Urinary bladder (tissue), 4 donors: ENCODE data around the gene CSTB. TPM values are rescaled to one million over a fixed set of nuclear protein-coding genes. Genes with fewer than 3 reads are reported as not detected.

Experiments
- DNase-seq: peaks from one replicate; pipeline ENCODE4 v3.0.0-alpha.2; 2015; ENCODE audit errors: extremely low spot score
- H3K27ac ChIP-seq: one replicate; pipeline ENCODE4 v1.5.1; 2013; ENCODE audit warnings: low read depth, mild to moderate bottlenecking, moderate library complexity
- H3K36me3 ChIP-seq: one replicate; pipeline ENCODE4 v1.6.1; 2013; ENCODE audit warnings: mild to moderate bottlenecking, moderate library complexity; ENCODE audit not compliant: insufficient read depth
- H3K4me1 ChIP-seq: one replicate; pipeline ENCODE4 v1.6.1; 2013; ENCODE audit warnings: mild to moderate bottlenecking, moderate library complexity; ENCODE audit not compliant: insufficient read depth
- H3K4me3 ChIP-seq: one replicate; pipeline ENCODE4 v1.5.1; 2013; ENCODE audit warnings: low read depth, low read length
- WGBS: extraction: QIAGEN DNeasy Blood & Tissue Kit; methylation state at CpG from one replicate; pipeline ENCODE4 v1.1.7; 2013; 5-methylcytosine and 5-hydroxymethylcytosine counted together
- polyA plus RNA-seq: library from polyadenylated mRNA; stranded (reverse); fragments of 200-250 nt; gene quantifications from one replicate; pipeline ENCODE4 v1.2.3, GENCODE V29; 2013
- total RNA-seq: library from RNA; depleted of rRNA; stranded (reverse); fragments of >200 nt; gene quantifications from one replicate; pipeline ENCODE4 v1.2.3, GENCODE V29; 2014
- donor health status: healthy with polysubstance abuse.
- donor health status: healthy.

CSTB gene
- total and polyA plus RNA-seq, 2 donors, result 11.0 to 91.8 TPM

DNA sequence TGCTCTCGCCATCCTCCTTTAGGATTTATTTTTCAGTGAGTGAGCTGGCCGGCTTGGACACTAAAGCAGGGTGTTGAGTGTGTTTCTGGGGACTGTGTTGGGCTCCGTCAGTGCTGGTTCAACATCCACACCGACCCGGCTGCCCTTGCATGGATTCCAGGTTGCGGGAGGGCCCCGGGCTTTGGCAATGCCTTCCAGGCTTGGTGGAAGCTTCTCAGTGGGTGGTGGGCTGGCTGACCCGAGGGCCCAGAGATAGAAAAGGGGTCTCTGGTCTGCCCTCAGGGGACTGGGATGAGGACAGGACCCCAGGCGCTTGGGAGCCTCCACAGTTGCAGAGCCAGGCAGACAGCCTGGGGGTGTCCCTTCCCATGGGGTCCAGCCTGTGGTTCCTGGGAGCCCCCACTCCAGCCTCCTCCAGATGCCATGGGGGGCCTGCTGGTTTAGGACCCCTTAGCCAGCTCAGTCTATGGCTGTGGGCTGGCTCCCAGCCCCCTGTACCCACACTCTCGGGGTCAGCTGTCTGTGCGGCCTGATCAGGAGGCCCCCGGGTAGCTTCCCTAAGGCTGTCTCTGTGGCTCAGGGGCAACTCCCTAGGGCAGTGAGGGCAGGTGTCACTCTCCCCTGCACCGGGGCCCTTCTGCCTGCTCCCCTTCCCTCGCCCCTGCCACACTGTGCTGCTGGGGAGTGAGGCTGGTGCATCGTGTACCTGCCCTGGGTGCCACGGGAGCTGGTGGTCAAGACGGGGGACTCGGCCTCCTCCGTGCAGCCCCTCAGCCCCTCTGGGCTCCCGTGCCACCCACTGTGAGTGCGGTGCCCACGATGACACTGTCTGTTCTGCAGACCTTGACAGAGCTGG is 40.6 kb downstream of the CSTB start:
- Histone ChIP-seq H3K4me3 (no peak overlapping the region), H3K4me1 (no peaks in the 10 kb centered on the region), H3K27ac (no peak overlapping the region), H3K36me3 (no peaks in the 10 kb centered on the region)
- no peak for DNase-seq
- 85% methylated on average over 22 of the region's 22 CpGs for WGBS

- H3K27ac ChIP-seq, result no peak overlapping the region
- H3K4me1 ChIP-seq, result no peaks in the 10 kb centered on the region
- no peak overlapping the region for H3K4me3 ChIP-seq
- no peak for DNase-seq
- no peaks in the 10 kb centered on the region for H3K36me3 ChIP-seq
- 66% methylated on average over 9 of the region's 9 CpGs for WGBS
Observed at GRCh38 chr21:43734928-43735229, 41.2 kb downstream of the CSTB start.

GRCh38 chr21:43734131-43734927 is 41.8 kb downstream of the CSTB start:
- Histone ChIP-seq H3K36me3 (no peaks in the 10 kb centered on the region), H3K4me3 (no peak overlapping the region), H3K4me1 (no peaks in the 10 kb centered on the region), H3K27ac (peak overlapping the region; percentile 27)
- DNase-seq, result no peak
- WGBS, result 71% methylated on average over 25 of the region's 25 CpGs

DNA sequence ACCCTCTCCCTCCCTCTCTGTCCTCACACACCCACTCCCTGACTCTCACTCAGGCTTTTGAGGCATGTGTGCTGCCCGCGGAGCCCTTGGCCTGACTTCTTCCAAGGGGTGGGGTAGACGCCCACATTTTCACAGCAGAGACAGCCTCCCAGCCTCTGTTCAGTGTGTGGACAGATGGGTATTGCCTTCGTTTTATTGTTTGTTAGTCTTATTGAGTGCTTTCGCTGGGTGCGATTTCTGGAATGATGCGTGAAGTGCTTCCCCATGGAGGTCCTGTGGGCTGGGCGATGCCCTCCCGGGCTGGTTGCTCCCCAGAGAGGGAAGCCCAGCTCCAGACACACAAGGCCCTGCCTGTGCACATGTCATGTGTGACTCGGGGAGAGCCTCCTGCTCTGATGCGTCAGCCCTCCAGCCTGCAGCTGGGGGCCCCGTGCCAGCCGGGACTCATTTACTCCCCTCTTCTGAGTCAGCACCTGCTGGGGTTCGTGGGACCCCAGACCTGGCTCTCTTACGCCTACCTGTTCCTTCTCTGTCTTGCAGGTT is 42.5 kb downstream of the CSTB start:
- Histone ChIP-seq H3K4me3 (no peak overlapping the region), H3K36me3 (no peaks in the 10 kb centered on the region), H3K4me1 (no peaks in the 10 kb centered on the region), H3K27ac (peak overlapping the region; percentile 27)
- WGBS, result 65% methylated on average over 15 of the region's 15 CpGs
- DNase-seq, result no peak

DNA sequence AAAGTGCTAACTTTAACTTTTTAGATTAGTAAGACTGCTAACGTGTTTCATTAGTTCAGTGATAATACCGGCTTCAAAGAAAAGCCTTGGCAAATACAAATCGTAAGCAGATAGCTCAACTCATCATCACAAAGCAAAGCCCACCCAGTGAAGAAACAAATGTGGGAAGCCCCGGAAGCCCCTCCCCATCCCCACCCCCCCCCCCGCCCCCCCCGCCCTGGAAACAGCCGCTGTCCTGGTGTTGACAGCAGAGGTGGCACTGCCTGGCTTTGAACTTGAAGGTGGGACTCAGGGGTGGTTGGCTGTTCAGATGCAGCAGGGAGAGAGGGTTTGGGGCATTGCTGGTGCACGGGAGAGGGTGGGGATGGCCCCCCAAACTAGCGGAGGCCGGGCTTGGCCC is 43.0 kb downstream of the CSTB start:
- no peak for DNase-seq
- 41% methylated on average over 10 of the region's 10 CpGs for WGBS
- no peak overlapping the region for H3K4me3 ChIP-seq

DNA sequence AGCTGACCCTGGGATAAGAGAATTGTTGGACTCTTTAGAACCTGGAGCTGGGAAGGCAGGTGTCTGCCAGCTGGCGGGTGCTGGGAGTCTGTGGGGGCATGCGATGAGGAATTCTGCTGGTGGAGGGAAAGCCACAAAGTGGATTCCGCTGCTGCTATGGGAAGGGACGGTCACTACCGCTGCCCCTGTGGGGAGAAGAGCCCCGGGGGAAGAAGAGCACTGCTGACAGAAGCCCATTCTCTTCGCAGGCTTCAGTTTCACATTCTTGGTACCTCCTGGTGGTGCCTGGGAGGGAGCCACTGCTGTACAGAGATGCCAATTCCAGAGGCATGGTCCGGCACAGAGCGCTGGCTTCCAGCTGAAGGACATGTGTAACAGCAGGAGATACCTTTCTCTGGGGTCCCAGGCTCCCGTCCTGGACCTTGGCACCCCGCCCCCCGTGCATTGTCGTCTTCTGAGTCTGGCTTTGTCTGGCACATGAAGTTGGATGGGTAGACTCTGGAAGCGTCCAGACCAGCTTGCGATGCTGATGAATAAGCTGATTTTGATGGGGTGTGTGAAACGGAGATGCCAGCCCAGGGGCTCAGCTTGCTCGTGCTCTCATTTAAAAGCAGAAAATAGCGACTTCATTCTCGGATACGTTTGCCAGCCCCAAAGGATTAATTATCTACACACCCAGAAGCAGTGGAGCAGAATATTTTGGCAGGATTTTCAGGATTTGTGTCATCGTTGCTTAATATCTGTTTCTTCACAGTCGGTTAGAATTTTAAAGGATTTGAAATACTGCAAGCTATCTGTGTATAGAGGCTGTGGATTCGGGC is 44.0 kb downstream of the CSTB start:
- no peak overlapping the region for H3K4me3 ChIP-seq
- no peaks in the 10 kb centered on the region for H3K36me3 ChIP-seq
- H3K27ac ChIP-seq, result no peak overlapping the region
- 80% methylated on average over 23 of the region's 23 CpGs for WGBS
- no peak for DNase-seq
- no peaks in the 10 kb centered on the region for H3K4me1 ChIP-seq

More for the DNA sequence above, 43.0 kb downstream of the CSTB start:
- no peaks in the 10 kb centered on the region for H3K4me1 ChIP-seq
- H3K27ac ChIP-seq, result no peak overlapping the region
- no peaks in the 10 kb centered on the region for H3K36me3 ChIP-seq

DNA sequence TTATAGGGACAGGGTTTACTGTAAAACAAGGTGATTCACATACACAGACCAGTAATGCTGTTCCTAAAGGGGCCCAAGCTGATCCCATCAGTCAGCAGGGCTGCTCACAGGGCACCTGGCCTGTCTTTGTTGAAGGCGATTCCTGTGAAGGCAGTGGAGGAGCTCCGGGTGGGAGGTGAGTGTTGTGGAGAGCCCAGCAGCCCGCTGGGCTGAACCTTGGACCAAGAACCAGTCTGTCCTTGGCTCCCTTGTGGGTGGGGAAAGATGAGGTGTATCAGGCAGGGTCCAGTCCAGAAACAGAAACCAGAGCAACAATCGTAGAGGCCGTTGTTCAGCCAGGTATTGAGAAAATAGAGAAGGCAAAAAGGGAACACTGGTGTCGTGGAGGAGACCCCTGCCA is 44.6 kb downstream of the CSTB start:
- Histone ChIP-seq H3K4me1 (peaks cover 2% of the 10 kb centered on the region), H3K27ac (no peak overlapping the region), H3K36me3 (no peaks in the 10 kb centered on the region), H3K4me3 (no peak overlapping the region)
- DNase-seq, result no peak
- whole genome bisulfite sequencing, result 89% methylated on average over 6 of the region's 6 CpGs

- 5% methylated on average over 59 of the region's 59 CpGs for WGBS
- peak overlapping the region; percentile 33 for H3K4me3 ChIP-seq
- DNase-seq, result peak; percentile 85
- H3K4me1 ChIP-seq, result peaks cover 2% of the 10 kb centered on the region
- H3K27ac ChIP-seq, result no peak overlapping the region
- peaks cover 1% of the 10 kb centered on the region for H3K36me3 ChIP-seq
Observed at GRCh38 chr21:43728467-43729390, 47.4 kb downstream of the CSTB start.

GRCh38 chr21:43728154-43728466 is 48.0 kb downstream of the CSTB start:
- peaks cover 1% of the 10 kb centered on the region for H3K36me3 ChIP-seq
- peak overlapping the region; percentile 71 for H3K27ac ChIP-seq
- H3K4me1 ChIP-seq, result peaks cover 2% of the 10 kb centered on the region
- no peak overlapping the region for H3K4me3 ChIP-seq
- 13% methylated on average over 7 of the region's 7 CpGs for WGBS
- no peak for DNase-seq

- peaks cover 1% of the 10 kb centered on the region for H3K36me3 ChIP-seq
- no peak overlapping the region for H3K4me3 ChIP-seq
- peak overlapping the region; percentile 71 for H3K27ac ChIP-seq
- WGBS, result 58% methylated on average over 10 of the region's 10 CpGs
- peaks cover 2% of the 10 kb centered on the region for H3K4me1 ChIP-seq
- DNase-seq, result no peak
Observed at GRCh38 chr21:43727519-43728153, 48.5 kb downstream of the CSTB start.

DNA sequence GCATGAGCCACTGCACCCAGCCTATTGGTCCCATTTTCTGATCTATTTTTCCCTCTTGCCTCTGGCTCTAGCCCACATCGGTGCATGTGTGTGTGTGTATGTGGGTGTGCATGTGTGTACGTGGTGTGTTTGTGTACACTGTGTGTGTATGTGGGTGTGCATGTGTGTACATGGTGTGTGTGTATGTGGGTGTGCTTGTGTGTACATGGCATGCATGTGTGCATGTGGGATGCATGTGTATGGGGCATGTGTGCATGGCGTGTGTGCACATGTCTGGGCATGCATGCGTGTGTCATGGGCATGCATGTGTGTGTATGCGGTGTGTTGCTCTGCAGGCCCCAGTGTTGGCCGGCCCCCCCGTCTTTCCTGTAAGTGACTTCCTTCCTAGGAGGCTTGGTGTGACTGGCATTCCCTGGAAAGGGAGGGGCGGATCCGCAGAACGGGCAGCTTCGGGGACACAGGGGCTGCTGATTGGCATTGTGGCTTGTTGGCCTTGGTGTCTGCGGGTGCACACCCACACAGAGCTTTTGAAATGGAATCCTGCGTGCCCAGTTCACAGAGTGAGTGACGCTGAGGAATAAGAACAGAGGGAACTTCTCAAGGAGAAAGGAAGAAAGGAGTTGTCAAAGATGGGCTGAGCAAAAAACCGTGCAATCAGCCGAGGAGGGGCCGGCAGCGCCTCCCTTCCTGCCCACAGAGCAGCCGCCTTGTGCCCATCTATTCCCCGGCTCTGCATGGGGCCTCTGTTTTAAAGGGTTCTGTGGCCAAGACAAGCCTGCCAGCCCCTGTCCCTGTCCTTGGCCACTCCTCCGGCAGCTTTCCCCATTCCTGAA is 49.2 kb downstream of the CSTB start:
- peaks cover 1% of the 10 kb centered on the region for H3K36me3 ChIP-seq
- DNase-seq, result no peak
- peaks cover 2% of the 10 kb centered on the region for H3K4me1 ChIP-seq
- 70% methylated on average over 21 of the region's 21 CpGs for WGBS
- no peak overlapping the region for H3K4me3 ChIP-seq
- no peak overlapping the region for H3K27ac ChIP-seq
